ENCODE measurements around the gene TREH. TPM values are rescaled to one million over a fixed set of nuclear protein-coding genes. Genes with fewer than 3 reads are reported as not detected.

The TREH gene
- polyA plus RNA-seq, 1 of the 3 experiments (the other 2 are of a cell fraction), result not detected

DNA sequence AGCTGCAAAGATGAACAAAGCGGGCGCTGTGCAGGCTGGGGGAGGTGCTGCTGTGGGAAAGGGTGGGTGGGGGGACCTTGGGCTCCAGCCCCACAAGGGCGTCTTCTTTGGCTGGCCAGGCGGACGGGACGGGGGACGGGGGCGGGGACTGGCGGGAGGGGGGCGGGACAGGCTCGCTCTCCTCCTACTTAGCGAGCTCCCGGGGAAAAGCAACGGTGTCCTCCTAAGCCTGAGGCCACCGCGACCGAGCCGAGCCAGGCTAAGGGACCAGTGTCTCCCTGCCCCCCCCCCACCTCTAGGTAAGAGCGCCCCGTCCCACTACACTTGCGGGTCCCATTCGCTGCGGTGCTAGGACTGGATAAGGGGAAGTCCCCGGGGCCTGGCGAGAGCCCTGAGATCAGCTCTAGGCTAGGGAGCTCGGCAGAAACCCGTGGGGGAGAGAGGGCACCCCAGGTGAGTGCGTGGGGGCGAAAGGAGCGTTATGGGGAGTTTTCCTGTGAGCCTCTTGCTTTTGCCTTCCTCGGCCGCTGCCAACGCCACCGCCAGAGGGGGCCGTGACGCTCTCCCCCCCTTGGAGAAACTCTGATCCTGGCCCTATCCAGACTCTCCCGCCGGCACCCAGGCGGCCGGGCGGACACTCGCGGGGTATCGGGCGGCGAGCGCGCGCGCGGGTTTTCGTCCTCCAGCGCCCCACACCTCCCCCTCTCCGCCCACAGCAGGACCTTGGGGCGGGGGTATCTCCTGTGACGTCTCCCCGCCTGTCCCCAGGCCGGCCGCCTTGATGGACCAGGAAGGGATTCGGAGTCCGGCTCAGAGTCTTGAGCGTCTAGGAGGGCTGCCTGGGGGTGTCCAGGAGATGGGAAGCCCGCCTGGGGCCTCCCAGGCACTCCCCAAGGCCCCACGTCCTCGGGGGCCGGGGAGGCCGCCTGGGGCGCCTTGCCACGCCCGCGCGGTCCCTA is 71.8 kb downstream of the TREH start, which contains the start of gene PHLDB1 (continued):
- TF ChIP-seq EZH2phosphoT487 (IDR thresholded peaks at IDR 0.05; ENCODE audit: borderline replicate concordance, low read depth) (no peak), SIN3A (IDR thresholded peaks at IDR 0.05; ENCODE audit: borderline replicate concordance, low read depth, low read length) (peak; percentile 57; the same call in 1 of the 2 replicates), YY1 (IDR thresholded peaks at IDR 0.05; ENCODE audit: low read depth) (no peak), MEF2A (IDR thresholded peaks at IDR 0.05; ENCODE audit: borderline replicate concordance, low read depth) (no peak), RFX5 (IDR thresholded peaks at IDR 0.05; ENCODE audit: low read length) (no peak), EP300 (IDR thresholded peaks at IDR 0.05; ENCODE audit: borderline replicate concordance in 1 of 2, low read depth in 1 of 2, low read length in 1 of 2) (no peak), CHD2 (IDR thresholded peaks at IDR 0.05; ENCODE audit: low read length, partially characterized antibody) (peak; percentile 34), FOXJ3 (CRISPR knock-in tag; IDR thresholded peaks at IDR 0.05) (no peak), RCOR1 (IDR thresholded peaks at IDR 0.05; ENCODE audit: low read length) (no peak)
- TF ChIP-seq, protein P1, sequence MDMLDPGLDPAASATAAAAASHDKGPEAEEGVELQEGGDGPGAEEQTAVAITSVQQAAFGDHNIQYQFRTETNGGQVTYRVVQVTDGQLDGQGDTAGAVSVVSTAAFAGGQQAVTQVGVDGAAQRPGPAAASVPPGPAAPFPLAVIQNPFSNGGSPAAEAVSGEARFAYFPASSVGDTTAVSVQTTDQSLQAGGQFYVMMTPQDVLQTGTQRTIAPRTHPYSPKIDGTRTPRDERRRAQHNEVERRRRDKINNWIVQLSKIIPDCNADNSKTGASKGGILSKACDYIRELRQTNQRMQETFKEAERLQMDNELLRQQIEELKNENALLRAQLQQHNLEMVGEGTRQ (IDR thresholded peaks at IDR 0.05; ENCODE audit: borderline replicate concordance, low read depth, low read length), result no peak
- TF ChIP-seq, protein P2, sequence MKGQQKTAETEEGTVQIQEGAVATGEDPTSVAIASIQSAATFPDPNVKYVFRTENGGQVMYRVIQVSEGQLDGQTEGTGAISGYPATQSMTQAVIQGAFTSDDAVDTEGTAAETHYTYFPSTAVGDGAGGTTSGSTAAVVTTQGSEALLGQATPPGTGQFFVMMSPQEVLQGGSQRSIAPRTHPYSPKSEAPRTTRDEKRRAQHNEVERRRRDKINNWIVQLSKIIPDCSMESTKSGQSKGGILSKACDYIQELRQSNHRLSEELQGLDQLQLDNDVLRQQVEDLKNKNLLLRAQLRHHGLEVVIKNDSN (IDR thresholded peaks at IDR 0.05; ENCODE audit: borderline replicate concordance, low read depth), result no peak
- TF ChIP-seq, protein P3, sequence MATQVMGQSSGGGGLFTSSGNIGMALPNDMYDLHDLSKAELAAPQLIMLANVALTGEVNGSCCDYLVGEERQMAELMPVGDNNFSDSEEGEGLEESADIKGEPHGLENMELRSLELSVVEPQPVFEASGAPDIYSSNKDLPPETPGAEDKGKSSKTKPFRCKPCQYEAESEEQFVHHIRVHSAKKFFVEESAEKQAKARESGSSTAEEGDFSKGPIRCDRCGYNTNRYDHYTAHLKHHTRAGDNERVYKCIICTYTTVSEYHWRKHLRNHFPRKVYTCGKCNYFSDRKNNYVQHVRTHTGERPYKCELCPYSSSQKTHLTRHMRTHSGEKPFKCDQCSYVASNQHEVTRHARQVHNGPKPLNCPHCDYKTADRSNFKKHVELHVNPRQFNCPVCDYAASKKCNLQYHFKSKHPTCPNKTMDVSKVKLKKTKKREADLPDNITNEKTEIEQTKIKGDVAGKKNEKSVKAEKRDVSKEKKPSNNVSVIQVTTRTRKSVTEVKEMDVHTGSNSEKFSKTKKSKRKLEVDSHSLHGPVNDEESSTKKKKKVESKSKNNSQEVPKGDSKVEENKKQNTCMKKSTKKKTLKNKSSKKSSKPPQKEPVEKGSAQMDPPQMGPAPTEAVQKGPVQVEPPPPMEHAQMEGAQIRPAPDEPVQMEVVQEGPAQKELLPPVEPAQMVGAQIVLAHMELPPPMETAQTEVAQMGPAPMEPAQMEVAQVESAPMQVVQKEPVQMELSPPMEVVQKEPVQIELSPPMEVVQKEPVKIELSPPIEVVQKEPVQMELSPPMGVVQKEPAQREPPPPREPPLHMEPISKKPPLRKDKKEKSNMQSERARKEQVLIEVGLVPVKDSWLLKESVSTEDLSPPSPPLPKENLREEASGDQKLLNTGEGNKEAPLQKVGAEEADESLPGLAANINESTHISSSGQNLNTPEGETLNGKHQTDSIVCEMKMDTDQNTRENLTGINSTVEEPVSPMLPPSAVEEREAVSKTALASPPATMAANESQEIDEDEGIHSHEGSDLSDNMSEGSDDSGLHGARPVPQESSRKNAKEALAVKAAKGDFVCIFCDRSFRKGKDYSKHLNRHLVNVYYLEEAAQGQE (IDR thresholded peaks at IDR 0.05; ENCODE audit: low read depth, low read length), result no peak
- TF ChIP-seq, protein P4, sequence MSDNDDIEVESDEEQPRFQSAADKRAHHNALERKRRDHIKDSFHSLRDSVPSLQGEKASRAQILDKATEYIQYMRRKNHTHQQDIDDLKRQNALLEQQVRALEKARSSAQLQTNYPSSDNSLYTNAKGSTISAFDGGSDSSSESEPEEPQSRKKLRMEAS (IDR thresholded peaks at IDR 0.05; ENCODE audit: low read depth), result no peak

Small RNA genes lying within 50 kb of the gene (small RNA-seq; reads per million reads assigned to genes)
- 0 to 2.1 (median 0) reads per million in 7 experiments for gene RNU6-376P

Other genes with a start within 250 kb of the TREH start
- 15.7 and 16.6 TPM in 2 replicates for gene KMT2A, start 243.2 kb downstream of the TREH start, polyA plus RNA-seq (2012; rRNA removed)
- 0.18 and 0.29 TPM in 2 replicates for gene TTC36, start 152.2 kb downstream of the TREH start, polyA plus RNA-seq (2012; rRNA removed)
- 30.0 and 31.0 TPM in 2 replicates for gene TMEM25, start 148.5 kb downstream of the TREH start, polyA plus RNA-seq (2012; rRNA removed)
- gene IFT46, start 113.7 kb downstream of the TREH start, polyA plus RNA-seq (2012; rRNA removed), result 23.4 and 30.8 TPM in 2 replicates
- gene ARCN1, start 107.2 kb downstream of the TREH start, polyA plus RNA-seq (2012; rRNA removed), result 128 and 162 TPM in 2 replicates
- 89.4 and 104 TPM in 2 replicates for gene PHLDB1, start 72.0 kb downstream of the TREH start, polyA plus RNA-seq (2012; rRNA removed)
- 7.9 and 13.0 TPM in 2 replicates for gene DDX6, start 111.5 kb upstream of the TREH start, polyA plus RNA-seq (2012; rRNA removed)
- 0.02 TPM in 1 of 2 replicates, not detected in the other for gene CXCR5, start 204.2 kb upstream of the TREH start, polyA plus RNA-seq (2012; rRNA removed)
- gene BCL9L, start 246.3 kb upstream of the TREH start, polyA plus RNA-seq (2012; rRNA removed), result 4.5 and 12.1 TPM in 2 replicates

Data from SK-N-SH (cell line).